GM23338 (cell line): ENCODE results near the gene CNTNAP2. TPM values are rescaled to one million over a fixed set of nuclear protein-coding genes. Genes with fewer than 3 reads are reported as not detected.

Experiments
- ATAC-seq: fragments of 200-7000 bp; cut with Tn5 transposase; 3 replicates; pipeline ENCODE4 v1.9.1; 2020
- DNase-seq: peaks from one replicate; pipeline ENCODE4 v3.0.0-alpha.2; 2015; ENCODE audit warnings: low spot score
- H2AFZ ChIP-seq: fragments of 200-600 bp; sonication (generic); 2 replicates; pipeline ENCODE4 v1.8.0; 2016; ENCODE audit warnings: antibody characterized with exemption, mild to moderate bottlenecking, moderate library complexity
- H3F3A ChIP-seq: fragments of 200-600 bp; sonication (generic); replicated peaks from 2 replicates; pipeline ENCODE4 v1.8.0; 2017; ENCODE audit warnings: antibody characterized with exemption, mixed run types, low read depth
- H3K27ac ChIP-seq: fragments of 200-600 bp; sonication (generic); 2 replicates; pipeline ENCODE4 v1.6.1; 2016; ENCODE audit warnings: low read depth
- H3K27me3 ChIP-seq: fragments of 200-600 bp; sonication (generic); 2 replicates; pipeline ENCODE4 v1.8.0; 2016; ENCODE audit warnings: mild to moderate bottlenecking, mixed run types, moderate library complexity; ENCODE audit not compliant: insufficient read depth
- H3K36me3 ChIP-seq: fragments of 200-600 bp; sonication (generic); 2 replicates; pipeline ENCODE4 v1.8.0; 2016; ENCODE audit warnings: mild to moderate bottlenecking; ENCODE audit not compliant: insufficient read depth
- H3K4me1 ChIP-seq: fragments of 200-600 bp; sonication (generic); 2 replicates; pipeline ENCODE4 v1.8.0; 2016; ENCODE audit warnings: mild to moderate bottlenecking, moderate library complexity; ENCODE audit not compliant: insufficient read depth
- H3K4me2 ChIP-seq: fragments of 200-600 bp; sonication (generic); 2 replicates; pipeline ENCODE4 v1.7.1; 2017; ENCODE audit warnings: mixed run types
- H3K4me3 ChIP-seq: fragments of 200-600 bp; sonication (generic); 2 replicates; pipeline ENCODE4 v1.6.1; 2016; ENCODE audit warnings: mixed run types
- H3K79me2 ChIP-seq: fragments of 200-600 bp; sonication (generic); replicated peaks from 2 replicates; pipeline ENCODE4 v1.8.0; 2017; ENCODE audit warnings: mild to moderate bottlenecking; ENCODE audit not compliant: insufficient read depth
- H3K9me2 ChIP-seq: fragments of 200-600 bp; sonication (generic); 2 replicates; pipeline ENCODE4 v1.8.0; 2017; ENCODE audit not compliant: insufficient read depth
- H4K20me1 ChIP-seq: fragments of 200-600 bp; sonication (generic); replicated peaks from 2 replicates; pipeline ENCODE4 v1.8.0; 2017; ENCODE audit warnings: mild to moderate bottlenecking; ENCODE audit not compliant: insufficient read depth
- H3K27ac Mint-ChIP-seq: 2 replicates; pipeline ENCODE4 v1.8.0; 2020; ENCODE audit warnings: inconsistent platforms, mild to moderate bottlenecking, moderate library complexity, mixed read lengths
- H3K27me3 Mint-ChIP-seq: 3 replicates; pipeline ENCODE4 v1.8.0; 2022; ENCODE audit warnings: low read depth, mild to moderate bottlenecking, moderate library complexity, mixed read lengths, inconsistent platforms; ENCODE audit not compliant: insufficient read depth, poor library complexity
- H3K36me3 Mint-ChIP-seq: 3 replicates; pipeline ENCODE4 v1.8.0; 2021; ENCODE audit warnings: low read depth, mild to moderate bottlenecking, inconsistent platforms, moderate library complexity, mixed read lengths
- H3K4me1 Mint-ChIP-seq: 3 replicates; pipeline ENCODE4 v1.8.0; 2020; ENCODE audit warnings: mild to moderate bottlenecking, inconsistent platforms, mixed read lengths
- H3K4me3 Mint-ChIP-seq: 3 replicates; pipeline ENCODE4 v1.8.0; 2021; ENCODE audit warnings: moderate library complexity, mild to moderate bottlenecking, inconsistent platforms, mixed read lengths
- H3K9me3 Mint-ChIP-seq: 3 replicates; pipeline ENCODE4 v1.8.0; 2020; ENCODE audit warnings: moderate library complexity, mild to moderate bottlenecking, inconsistent platforms, mixed read lengths
- CREB1 ChIP-seq: fragments of 250-450 bp; sonication (Bioruptor Pico); IDR thresholded peaks from 2 replicates; pipeline ENCODE4 v1.5.0; 2020; ENCODE audit warnings: low read depth, mild to moderate bottlenecking, moderate library complexity
- EZH2 ChIP-seq: fragments of 200-600 bp; sonication (generic); IDR thresholded peaks from one replicate; pipeline ENCODE4 v1.8.0; 2017; ENCODE audit warnings: antibody characterized with exemption, mild to moderate bottlenecking, low read depth; ENCODE audit not compliant: unreplicated experiment
- EZH2phosphoT487 ChIP-seq: fragments of 200-600 bp; sonication (generic); IDR thresholded peaks from one replicate; pipeline ENCODE4 v1.8.1; 2018; ENCODE audit warnings: antibody characterized with exemption; ENCODE audit not compliant: unreplicated experiment
- JUNB ChIP-seq: IDR thresholded peaks from one replicate; pipeline ENCODE4 v1.6.1; 2016; ENCODE audit warnings: antibody characterized with exemption; ENCODE audit not compliant: unreplicated experiment
- NANOG ChIP-seq: IDR thresholded peaks from 2 replicates; pipeline ENCODE4 v1.6.1; 2016; ENCODE audit warnings: antibody characterized with exemption, borderline replicate concordance
- POLR2AphosphoS5 ChIP-seq: IDR thresholded peaks from 2 replicates; pipeline ENCODE4 v1.6.1; 2016; ENCODE audit warnings: antibody characterized with exemption, low read depth
- STAT1 ChIP-seq: IDR thresholded peaks from one replicate; pipeline ENCODE4 v1.6.1; 2016; ENCODE audit warnings: antibody characterized with exemption; ENCODE audit not compliant: unreplicated experiment
- ZNF114 ChIP-seq: fragments of 250-450 bp; sonication (Bioruptor Pico); IDR thresholded peaks from 2 replicates; pipeline ENCODE4 v1.5.0; 2020; ENCODE audit warnings: mild to moderate bottlenecking, moderate library complexity
- ZNF331 ChIP-seq: fragments of 250-450 bp; sonication (Bioruptor Pico); IDR thresholded peaks from 2 replicates; pipeline ENCODE4 v1.5.0; 2020; ENCODE audit warnings: low read depth, mild to moderate bottlenecking, moderate library complexity
- polyA plus RNA-seq: library from polyadenylated mRNA; unstranded; fragments of >200 nt; fragmentation: Nextera tagmentation; extraction: Ambion mirVana; gene quantifications from 2 replicates; pipeline ENCODE4 v1.2.1, GENCODE V29; 2016
- total RNA-seq: library from RNA; depleted of rRNA; stranded (reverse); fragments of >200 nt; shearing (Covaris generic); gene quantifications from 2 replicates; pipeline ENCODE4 v1.2.3, GENCODE V29; 2014
- TF ChIP-seq, protein P1 (sequence below): IDR thresholded peaks from 2 replicates; pipeline ENCODE4 v1.6.1; 2016; ENCODE audit warnings: antibody characterized with exemption
- TF ChIP-seq, protein P2 (sequence below): fragments of 250-450 bp; sonication (Bioruptor Pico); IDR thresholded peaks from 2 replicates; pipeline ENCODE4 v1.5.0; 2020; ENCODE audit warnings: mild to moderate bottlenecking, moderate library complexity
- TF ChIP-seq, protein P3 (sequence below), 2 experiments: fragments of 200-600 bp in 1 of 2; sonication (generic) in 1 of 2; conservative IDR thresholded peaks; 2 replicates each; pipeline versions ENCODE4 v1.5.1 to v1.6.1; 2016 to 2017; ENCODE audit warnings: antibody characterized with exemption in 2 of 2, low read depth in 2 of 2, mild to moderate bottlenecking in 2 of 2, moderate library complexity in 1 of 2
- TF ChIP-seq, protein P4 (sequence below): IDR thresholded peaks from one replicate; pipeline ENCODE4 v1.6.1; 2018; ENCODE audit warnings: antibody characterized with exemption; ENCODE audit not compliant: unreplicated experiment

Gene CNTNAP2
- total and polyA plus RNA-seq, 2 experiments from 2014 or later = 38.2 to 61.3 TPM

DNA sequence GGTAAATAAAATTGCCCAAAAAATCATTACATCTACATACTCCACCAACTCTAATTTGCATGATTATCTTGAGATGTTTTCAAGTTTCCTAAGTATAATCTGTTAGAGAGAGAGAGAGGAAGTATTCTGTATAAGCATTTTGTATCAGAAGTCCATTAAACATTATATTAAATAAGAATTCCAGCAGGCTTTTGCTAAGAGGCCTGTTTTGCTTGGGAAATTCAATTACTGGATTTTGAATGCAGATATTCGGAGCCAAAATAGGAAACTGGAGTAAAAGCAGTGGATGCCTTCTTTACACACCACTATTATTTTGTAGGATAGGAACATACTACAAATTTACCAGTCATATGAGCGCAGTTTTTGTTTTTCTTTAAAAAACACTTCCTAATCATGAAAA is 727.8 kb downstream of the CNTNAP2 start:
- H3K4me1 Mint-ChIP-seq = no peaks in the 10 kb centered on the region
- Histone ChIP-seq H3K36me3 (no peaks in the 10 kb centered on the region), H2AFZ (no peak overlapping the region), H3K4me1 (no peaks in the 10 kb centered on the region), H3F3A (no peaks in the 10 kb centered on the region), H3K9me2 (no peaks in the 10 kb centered on the region), H3K79me2 (no peaks in the 10 kb centered on the region), H3K4me3 (no peak overlapping the region), H3K4me2 (no peak overlapping the region), H3K27ac (no peak overlapping the region), H4K20me1 (no peaks in the 10 kb centered on the region), H3K27me3 (no peaks in the 10 kb centered on the region)
- peaks cover 2% of the 10 kb centered on the region for H3K27me3 Mint-ChIP-seq
- no peak for DNase-seq
- TF ChIP-seq, protein P1, sequence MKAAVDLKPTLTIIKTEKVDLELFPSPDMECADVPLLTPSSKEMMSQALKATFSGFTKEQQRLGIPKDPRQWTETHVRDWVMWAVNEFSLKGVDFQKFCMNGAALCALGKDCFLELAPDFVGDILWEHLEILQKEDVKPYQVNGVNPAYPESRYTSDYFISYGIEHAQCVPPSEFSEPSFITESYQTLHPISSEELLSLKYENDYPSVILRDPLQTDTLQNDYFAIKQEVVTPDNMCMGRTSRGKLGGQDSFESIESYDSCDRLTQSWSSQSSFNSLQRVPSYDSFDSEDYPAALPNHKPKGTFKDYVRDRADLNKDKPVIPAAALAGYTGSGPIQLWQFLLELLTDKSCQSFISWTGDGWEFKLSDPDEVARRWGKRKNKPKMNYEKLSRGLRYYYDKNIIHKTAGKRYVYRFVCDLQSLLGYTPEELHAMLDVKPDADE = no peak
- no peak for TF ChIP-seq EZH2phosphoT487
- no peak for TF ChIP-seq EZH2
- TF ChIP-seq, protein P2, sequence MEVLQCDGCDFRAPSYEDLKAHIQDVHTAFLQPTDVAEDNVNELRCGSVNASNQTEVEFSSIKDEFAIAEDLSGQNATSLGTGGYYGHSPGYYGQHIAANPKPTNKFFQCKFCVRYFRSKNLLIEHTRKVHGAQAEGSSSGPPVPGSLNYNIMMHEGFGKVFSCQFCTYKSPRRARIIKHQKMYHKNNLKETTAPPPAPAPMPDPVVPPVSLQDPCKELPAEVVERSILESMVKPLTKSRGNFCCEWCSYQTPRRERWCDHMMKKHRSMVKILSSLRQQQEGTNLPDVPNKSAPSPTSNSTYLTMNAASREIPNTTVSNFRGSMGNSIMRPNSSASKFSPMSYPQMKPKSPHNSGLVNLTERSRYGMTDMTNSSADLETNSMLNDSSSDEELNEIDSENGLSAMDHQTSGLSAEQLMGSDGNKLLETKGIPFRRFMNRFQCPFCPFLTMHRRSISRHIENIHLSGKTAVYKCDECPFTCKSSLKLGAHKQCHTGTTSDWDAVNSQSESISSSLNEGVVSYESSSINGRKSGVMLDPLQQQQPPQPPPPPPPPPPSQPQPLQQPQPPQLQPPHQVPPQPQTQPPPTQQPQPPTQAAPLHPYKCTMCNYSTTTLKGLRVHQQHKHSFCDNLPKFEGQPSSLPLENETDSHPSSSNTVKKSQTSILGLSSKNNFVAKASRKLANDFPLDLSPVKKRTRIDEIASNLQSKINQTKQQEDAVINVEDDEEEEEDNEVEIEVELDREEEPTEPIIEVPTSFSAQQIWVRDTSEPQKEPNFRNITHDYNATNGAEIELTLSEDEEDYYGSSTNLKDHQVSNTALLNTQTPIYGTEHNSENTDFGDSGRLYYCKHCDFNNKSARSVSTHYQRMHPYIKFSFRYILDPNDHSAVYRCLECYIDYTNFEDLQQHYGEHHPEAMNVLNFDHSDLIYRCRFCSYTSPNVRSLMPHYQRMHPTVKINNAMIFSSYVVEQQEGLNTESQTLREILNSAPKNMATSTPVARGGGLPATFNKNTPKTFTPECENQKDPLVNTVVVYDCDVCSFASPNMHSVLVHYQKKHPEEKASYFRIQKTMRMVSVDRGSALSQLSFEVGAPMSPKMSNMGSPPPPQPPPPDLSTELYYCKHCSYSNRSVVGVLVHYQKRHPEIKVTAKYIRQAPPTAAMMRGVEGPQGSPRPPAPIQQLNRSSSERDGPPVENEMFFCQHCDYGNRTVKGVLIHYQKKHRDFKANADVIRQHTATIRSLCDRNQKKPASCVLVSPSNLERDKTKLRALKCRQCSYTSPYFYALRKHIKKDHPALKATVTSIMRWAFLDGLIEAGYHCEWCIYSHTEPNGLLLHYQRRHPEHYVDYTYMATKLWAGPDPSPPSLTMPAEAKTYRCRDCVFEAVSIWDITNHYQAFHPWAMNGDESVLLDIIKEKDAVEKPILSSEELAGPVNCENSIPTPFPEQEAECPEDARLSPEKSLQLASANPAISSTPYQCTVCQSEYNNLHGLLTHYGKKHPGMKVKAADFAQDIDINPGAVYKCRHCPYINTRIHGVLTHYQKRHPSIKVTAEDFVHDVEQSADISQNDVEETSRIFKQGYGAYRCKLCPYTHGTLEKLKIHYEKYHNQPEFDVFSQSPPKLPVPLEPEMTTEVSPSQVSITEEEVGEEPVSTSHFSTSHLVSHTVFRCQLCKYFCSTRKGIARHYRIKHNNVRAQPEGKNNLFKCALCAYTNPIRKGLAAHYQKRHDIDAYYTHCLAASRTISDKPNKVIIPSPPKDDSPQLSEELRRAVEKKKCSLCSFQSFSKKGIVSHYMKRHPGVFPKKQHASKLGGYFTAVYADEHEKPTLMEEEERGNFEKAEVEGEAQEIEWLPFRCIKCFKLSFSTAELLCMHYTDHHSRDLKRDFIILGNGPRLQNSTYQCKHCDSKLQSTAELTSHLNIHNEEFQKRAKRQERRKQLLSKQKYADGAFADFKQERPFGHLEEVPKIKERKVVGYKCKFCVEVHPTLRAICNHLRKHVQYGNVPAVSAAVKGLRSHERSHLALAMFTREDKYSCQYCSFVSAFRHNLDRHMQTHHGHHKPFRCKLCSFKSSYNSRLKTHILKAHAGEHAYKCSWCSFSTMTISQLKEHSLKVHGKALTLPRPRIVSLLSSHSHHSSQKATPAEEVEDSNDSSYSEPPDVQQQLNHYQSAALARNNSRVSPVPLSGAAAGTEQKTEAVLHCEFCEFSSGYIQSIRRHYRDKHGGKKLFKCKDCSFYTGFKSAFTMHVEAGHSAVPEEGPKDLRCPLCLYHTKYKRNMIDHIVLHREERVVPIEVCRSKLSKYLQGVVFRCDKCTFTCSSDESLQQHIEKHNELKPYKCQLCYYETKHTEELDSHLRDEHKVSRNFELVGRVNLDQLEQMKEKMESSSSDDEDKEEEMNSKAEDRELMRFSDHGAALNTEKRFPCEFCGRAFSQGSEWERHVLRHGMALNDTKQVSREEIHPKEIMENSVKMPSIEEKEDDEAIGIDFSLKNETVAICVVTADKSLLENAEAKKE = no peak
- TF ChIP-seq, protein P3, sequence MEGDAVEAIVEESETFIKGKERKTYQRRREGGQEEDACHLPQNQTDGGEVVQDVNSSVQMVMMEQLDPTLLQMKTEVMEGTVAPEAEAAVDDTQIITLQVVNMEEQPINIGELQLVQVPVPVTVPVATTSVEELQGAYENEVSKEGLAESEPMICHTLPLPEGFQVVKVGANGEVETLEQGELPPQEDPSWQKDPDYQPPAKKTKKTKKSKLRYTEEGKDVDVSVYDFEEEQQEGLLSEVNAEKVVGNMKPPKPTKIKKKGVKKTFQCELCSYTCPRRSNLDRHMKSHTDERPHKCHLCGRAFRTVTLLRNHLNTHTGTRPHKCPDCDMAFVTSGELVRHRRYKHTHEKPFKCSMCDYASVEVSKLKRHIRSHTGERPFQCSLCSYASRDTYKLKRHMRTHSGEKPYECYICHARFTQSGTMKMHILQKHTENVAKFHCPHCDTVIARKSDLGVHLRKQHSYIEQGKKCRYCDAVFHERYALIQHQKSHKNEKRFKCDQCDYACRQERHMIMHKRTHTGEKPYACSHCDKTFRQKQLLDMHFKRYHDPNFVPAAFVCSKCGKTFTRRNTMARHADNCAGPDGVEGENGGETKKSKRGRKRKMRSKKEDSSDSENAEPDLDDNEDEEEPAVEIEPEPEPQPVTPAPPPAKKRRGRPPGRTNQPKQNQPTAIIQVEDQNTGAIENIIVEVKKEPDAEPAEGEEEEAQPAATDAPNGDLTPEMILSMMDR (conservative IDR thresholded peaks at IDR 0.05; ENCODE audit: low read depth in 2 of 2) = no peak
- TF ChIP-seq STAT1 = no peak
- TF ChIP-seq POLR2AphosphoS5 = no peak
- no peak for TF ChIP-seq CREB1
- no peak for TF ChIP-seq NANOG
- no peak for TF ChIP-seq ZNF114 (CRISPR knock-in tag)
- no peak for TF ChIP-seq JUNB
- TF ChIP-seq, protein P4, sequence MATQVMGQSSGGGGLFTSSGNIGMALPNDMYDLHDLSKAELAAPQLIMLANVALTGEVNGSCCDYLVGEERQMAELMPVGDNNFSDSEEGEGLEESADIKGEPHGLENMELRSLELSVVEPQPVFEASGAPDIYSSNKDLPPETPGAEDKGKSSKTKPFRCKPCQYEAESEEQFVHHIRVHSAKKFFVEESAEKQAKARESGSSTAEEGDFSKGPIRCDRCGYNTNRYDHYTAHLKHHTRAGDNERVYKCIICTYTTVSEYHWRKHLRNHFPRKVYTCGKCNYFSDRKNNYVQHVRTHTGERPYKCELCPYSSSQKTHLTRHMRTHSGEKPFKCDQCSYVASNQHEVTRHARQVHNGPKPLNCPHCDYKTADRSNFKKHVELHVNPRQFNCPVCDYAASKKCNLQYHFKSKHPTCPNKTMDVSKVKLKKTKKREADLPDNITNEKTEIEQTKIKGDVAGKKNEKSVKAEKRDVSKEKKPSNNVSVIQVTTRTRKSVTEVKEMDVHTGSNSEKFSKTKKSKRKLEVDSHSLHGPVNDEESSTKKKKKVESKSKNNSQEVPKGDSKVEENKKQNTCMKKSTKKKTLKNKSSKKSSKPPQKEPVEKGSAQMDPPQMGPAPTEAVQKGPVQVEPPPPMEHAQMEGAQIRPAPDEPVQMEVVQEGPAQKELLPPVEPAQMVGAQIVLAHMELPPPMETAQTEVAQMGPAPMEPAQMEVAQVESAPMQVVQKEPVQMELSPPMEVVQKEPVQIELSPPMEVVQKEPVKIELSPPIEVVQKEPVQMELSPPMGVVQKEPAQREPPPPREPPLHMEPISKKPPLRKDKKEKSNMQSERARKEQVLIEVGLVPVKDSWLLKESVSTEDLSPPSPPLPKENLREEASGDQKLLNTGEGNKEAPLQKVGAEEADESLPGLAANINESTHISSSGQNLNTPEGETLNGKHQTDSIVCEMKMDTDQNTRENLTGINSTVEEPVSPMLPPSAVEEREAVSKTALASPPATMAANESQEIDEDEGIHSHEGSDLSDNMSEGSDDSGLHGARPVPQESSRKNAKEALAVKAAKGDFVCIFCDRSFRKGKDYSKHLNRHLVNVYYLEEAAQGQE = no peak
- no peak for TF ChIP-seq ZNF331 (CRISPR knock-in tag)
- no peak overlapping the region for H3K4me3 Mint-ChIP-seq
- no peak for ATAC-seq
- H3K9me3 Mint-ChIP-seq = peaks cover 10% of the 10 kb centered on the region
- no peak overlapping the region for H3K27ac Mint-ChIP-seq
- H3K36me3 Mint-ChIP-seq = 0 out of 3 replicates have a peak, but pooled peaks cover 4% of the 10 kb centered on the region
